GM21737 (cell line): ENCODE measurements around the gene SLC25A15.
"Not testable (repeated sequence)": the region's sequence is repeated elsewhere in the genome, so short reads cannot be mapped to it uniquely, and the experiment has no call there.

Experiments used
- ATAC-seq: cut with Tn5 transposase; IDR thresholded peaks from one replicate; pipeline ENCODE4 v1.9.1; 2021; ENCODE audit warnings: mild to moderate bottlenecking, moderate library complexity; ENCODE audit not compliant: unreplicated experiment

Gene SLC25A15

GRCh38 chr13:40780822-40781401 is 8.5 kb upstream of the SLC25A15 start:
- ATAC-seq = no peak

- no peak for ATAC-seq
Measured at GRCh38 chr13:40781717-40782116, 7.7 kb upstream of the SLC25A15 start.

GRCh38 chr13:40782971-40783370 is 6.4 kb upstream of the SLC25A15 start:
- not testable (repeated sequence) for ATAC-seq

- ATAC-seq = no peak
Measured at GRCh38 chr13:40784540-40784939, 4.9 kb upstream of the SLC25A15 start.

GRCh38 chr13:40786568-40786996 is 2.8 kb upstream of the SLC25A15 start:
- no peak for ATAC-seq

GRCh38 chr13:40787062-40787461 is 2.3 kb upstream of the SLC25A15 start:
- no peak for ATAC-seq

- ATAC-seq = not testable (repeated sequence)
Measured at GRCh38 chr13:40788540-40789274, 704 bp upstream of the SLC25A15 start.

GRCh38 chr13:40790154-40790616 is 774 bp downstream of the SLC25A15 start:
- ATAC-seq = no peak

- no peak for ATAC-seq
Measured at GRCh38 chr13:40792284-40793051, 3.1 kb downstream of the SLC25A15 start.

- no peak for ATAC-seq
Measured at GRCh38 chr13:40793339-40793738, 3.9 kb downstream of the SLC25A15 start.

- no peak for ATAC-seq
Measured at GRCh38 chr13:40794414-40795368, 5.3 kb downstream of the SLC25A15 start.

GRCh38 chr13:40796649-40797048 is 7.2 kb downstream of the SLC25A15 start:
- no peak for ATAC-seq

- ATAC-seq = no peak
Measured at GRCh38 chr13:40798380-40798779, 9.0 kb downstream of the SLC25A15 start.

GRCh38 chr13:40799508-40799907 is 10.1 kb downstream of the SLC25A15 start:
- ATAC-seq = no peak

- no peak for ATAC-seq
Measured at GRCh38 chr13:40800559-40800958, 11.1 kb downstream of the SLC25A15 start.

- no peak for ATAC-seq
Measured at GRCh38 chr13:40801255-40802217, 12.1 kb downstream of the SLC25A15 start.

- no peak for ATAC-seq
Measured at GRCh38 chr13:40803316-40803715, 13.9 kb downstream of the SLC25A15 start.

GRCh38 chr13:40806241-40806640 is 16.8 kb downstream of the SLC25A15 start:
- ATAC-seq = no peak

GRCh38 chr13:40809471-40809870 is 20.1 kb downstream of the SLC25A15 start:
- no peak for ATAC-seq
